Stimulated activated CD4-positive, alpha-beta T cell treated with anti-CD3 and anti-CD28 coated beads, Interleukin-15, amount 100 ng/mL, for 1 hour (primary cell): Measurements from ENCODE around the gene SMG6.

Source experiments
- DNase-seq, 2 donors: peaks; one replicate each; pipeline ENCODE4 v3.0.0-alpha.2; 2020; ENCODE audit warnings: low read depth in 1 of 2, low spot score in 1 of 2

The SMG6 gene

GRCh38 chr17:2110436-2110835 is 193.1 kb downstream of the SMG6 start:
- no peak for DNase-seq

DNA sequence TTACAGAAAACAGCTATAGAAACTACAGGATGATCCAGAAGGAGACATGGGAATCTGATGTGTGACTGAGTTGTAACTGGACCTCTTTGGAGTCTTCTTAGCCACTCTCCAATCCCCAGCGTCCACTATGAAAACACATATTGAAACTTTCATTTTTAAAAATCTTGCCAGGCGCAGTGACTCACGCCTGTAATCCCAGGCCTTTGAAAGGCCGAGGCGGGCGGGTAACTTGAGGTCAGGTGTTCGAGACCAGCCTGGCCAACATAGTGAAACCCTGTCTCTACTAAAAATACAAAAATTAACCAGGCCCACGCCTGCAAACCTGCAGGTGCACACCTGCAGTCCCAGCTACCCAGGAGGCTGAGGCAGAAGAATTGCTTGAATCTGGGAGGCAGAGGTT is 195.4 kb downstream of the SMG6 start:
- no peak for DNase-seq

GRCh38 chr17:2107506-2107905 is 196.1 kb downstream of the SMG6 start:
- no peak for DNase-seq

DNA sequence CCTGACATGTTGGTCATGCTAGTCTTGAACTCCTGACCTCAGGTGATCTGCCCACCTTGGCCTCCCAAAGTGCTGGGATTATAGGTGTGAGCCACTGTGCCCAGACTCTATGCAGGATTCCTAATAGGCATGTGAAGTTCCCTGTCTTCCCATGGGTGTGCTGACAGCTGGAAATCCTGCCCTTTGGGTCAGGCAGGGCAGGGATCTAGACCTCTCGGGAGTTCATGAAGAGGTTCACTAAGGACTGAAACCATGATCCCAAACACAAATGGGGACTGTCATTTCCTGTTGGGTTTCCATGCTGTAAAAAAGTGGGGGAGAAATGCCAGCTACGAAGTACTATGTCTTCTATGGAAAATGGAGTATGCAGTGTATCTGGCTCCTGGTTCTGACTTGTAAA is 196.5 kb downstream of the SMG6 start:
- DNase-seq = no peak

DNA sequence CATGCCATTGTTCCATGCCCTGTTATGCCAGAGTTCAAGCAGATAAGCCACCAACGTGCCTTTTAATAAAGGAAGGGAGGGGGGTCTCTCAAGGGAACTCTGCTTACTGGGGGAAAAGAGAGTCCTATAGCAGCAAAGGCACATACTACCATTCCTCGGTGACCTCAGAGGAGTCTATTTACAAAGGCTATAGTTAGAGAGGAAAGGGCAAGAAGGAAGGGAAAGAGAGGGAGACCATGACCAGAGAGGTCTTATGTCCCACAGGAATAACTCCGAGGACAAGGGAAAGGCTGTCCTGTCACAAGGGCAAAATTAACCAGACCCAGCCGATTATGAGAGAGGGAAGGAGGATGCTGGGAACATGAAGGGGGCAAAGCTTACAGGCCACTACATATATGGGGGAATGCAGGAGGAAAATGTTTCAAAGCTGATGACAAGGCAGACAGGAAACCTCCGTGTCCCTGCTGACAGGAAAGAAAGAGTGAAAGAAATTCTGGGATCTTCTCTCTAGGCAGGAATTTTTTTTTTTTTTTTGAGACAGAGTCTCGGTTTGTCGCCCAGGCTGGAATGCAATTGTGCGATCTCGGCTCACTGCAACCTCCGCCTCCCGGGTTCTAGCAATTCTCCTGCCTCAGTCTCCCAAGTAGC is 197.2 kb downstream of the SMG6 start:
- DNase-seq = no peak

- DNase-seq = no peak
Measured at GRCh38 chr17:2105663-2106062, 197.9 kb downstream of the SMG6 start.

DNA sequence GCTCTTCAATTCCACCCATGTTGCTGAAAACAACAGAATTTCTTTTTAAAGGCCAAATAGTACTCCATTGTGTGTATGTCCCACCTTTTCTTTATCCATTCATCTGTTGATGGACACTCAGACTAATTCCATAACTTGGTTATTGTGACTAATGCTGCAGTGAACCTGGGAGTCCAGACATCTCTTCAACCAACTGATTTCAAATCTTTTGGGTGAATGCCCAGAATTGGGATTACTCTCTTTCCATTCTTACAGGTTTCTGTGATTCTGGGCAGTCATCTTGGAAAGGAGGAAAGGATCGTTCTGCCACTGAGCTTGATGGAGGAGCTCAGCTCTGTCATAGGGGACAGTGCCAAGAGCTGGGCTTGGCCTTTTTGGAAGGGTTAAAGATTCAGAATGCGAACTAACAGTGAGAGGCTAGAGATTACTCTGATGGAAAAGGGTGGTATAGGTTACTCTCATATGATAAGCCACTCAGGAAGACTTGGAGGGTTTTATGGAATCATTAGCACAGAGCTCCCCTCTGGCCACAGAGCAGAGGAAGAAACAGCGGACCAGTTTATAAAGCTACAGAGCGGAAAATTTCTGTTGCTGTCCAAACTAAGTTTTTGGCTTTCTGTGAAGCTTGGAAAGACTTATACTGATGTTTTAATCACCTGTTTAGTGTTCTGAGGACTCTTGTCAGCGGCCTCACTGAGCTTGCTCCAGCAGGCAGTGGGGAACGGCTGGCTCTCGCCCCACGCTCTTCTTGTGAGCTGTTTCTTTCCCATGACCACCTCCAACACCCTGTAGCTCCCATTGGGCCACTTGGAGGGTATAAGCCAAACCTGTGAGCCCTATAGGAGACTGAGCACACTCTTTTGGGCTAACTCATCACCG is 200.4 kb downstream of the SMG6 start:
- DNase-seq = no peak

DNA sequence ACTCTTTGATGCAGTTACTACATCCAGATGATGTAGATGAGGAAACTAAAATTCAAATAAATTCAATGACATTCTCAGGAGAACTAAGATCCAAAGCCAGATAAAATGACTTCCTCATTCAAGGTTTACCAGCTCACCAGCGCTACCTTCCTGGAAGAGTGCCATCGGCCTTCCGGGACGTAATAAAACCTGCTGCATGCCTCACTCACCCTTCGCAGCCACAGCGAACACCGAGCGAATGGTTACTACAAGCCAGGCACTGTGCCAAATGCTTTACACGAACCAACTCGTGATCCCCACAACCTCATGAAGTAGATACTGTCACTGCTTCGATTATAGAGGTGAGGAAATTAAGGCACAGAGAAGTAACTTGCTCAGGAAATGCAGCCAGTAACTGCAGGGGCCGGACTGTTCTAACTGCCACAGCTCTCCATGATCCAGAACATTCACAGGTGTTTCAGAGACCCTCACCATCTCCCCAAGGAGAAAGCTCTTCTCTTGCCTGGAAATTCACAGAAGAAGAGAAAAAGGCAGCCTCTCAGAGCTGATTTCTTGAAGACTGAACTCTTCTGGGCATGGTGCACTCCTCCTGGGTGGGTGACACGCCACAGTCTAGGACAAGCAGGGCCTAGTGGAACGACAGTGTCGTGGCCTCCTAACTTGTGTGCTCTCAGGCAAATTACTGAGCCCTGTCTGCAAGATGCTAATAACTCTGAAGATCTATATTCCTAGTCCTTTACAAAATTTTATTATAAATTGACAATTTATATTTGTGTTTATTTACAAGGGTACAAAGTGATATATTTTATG is 201.9 kb downstream of the SMG6 start:
- DNase-seq = peak in 1 of 2 donors; percentile 16

GRCh38 chr17:2095536-2095910 is 208.1 kb downstream of the SMG6 start:
- DNase-seq = no peak

GRCh38 chr17:2094891-2095535 is 208.6 kb downstream of the SMG6 start:
- no peak for DNase-seq

DNA sequence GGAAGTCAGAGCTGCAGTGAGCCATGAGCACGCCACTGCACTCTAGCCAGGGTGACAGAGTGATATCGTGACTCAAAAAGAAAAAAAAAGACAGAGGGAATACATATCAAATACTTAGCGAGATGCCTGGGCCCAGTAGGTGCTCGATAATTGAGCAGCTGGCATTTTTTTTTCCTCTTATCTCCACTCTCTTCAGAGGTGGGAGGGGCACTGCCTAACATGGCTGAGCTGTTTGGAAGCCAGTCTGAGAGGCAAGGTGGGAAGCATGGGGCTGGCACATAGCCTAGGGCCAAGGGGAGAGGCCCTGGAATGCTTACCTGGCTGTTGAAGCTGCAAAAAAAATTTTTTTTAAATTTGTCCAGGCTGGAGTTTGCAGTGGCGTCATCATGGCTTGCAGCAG is 210.2 kb downstream of the SMG6 start:
- DNase-seq = no peak

GRCh38 chr17:2092253-2092652 is 211.3 kb downstream of the SMG6 start:
- no peak for DNase-seq

GRCh38 chr17:2090804-2091534 is 212.6 kb downstream of the SMG6 start:
- no peak for DNase-seq

DNA sequence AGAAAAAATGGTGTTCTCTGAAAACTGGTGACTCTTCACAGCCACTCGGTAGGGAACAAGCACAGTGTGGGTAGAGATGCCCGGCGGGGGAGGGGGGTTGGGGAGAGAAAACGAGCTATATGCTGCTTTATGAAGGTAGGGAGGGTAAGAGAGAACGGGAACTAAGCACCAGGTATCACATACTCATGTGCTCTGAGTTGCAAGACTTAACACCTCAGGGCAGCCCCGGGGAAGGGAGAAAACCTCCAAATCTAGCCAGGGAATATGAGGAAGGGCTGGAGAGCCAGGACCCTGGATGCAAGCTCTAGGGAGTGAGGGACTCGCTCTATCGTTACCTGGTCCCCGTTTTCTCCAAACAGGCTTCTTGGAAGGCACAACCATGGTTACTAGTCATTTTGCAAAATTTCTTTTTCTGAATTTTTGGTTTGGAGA is 213.4 kb downstream of the SMG6 start:
- DNase-seq = no peak

- no peak for DNase-seq
Measured at GRCh38 chr17:2089021-2089422, 214.6 kb downstream of the SMG6 start.

DNA sequence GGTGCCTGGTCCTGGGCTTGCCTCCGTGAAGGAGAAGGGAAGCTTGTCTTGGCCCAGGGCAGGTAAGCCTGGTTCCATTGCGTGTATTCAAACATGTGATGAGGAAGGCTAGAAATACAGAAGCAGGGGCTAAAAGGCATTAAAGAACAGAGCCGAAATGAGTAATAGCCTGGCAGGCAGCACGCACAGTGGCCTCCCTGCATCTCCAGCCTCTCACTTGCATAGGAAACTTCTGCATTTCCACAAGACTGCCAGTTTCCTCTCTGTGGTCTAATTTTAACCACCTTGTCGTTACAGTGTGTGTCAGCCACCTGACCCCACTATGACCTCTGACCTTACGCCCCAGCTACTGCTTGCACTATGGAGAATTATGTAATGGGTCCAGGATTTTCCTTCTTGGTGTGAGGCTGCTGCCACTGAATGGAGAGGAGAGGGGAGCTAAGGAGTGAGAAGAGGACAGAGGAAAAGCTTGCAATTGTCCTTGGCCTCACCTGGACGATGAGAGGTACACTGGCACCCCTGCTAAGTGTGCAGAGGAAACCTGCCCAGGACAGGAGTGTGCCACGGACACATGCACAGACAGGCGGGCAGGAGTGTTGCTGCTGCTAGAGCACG is 215.9 kb downstream of the SMG6 start:
- no peak for DNase-seq

GRCh38 chr17:2086306-2086705 is 217.3 kb downstream of the SMG6 start:
- DNase-seq = no peak

- DNase-seq = no peak
Measured at GRCh38 chr17:2085648-2085949, 218.0 kb downstream of the SMG6 start.

GRCh38 chr17:2084766-2085647 is 218.6 kb downstream of the SMG6 start:
- DNase-seq = no peak
